Posterior cingulate gyrus (tissue), 11 donors: ENCODE data around the gene NDUFV2.
"Not testable (repeated sequence)": the region's sequence is repeated elsewhere in the genome, so short reads cannot be mapped to it uniquely, and the experiment has no call there.

Source experiments
- DNase-seq, 10 donors: peaks; one replicate each; pipeline versions ENCODE4 v3.0.0 to v3.0.0-alpha.2; 2020 to 2021; ENCODE audit warnings: mixed read lengths in 3 of 10
- intact Hi-C: fragments of 100-400 bp; cut with DNase I; formaldehyde crosslinking; loops from one replicate; pipeline ENCODE4 v1.15.1; 2023

The NDUFV2 gene

DNA sequence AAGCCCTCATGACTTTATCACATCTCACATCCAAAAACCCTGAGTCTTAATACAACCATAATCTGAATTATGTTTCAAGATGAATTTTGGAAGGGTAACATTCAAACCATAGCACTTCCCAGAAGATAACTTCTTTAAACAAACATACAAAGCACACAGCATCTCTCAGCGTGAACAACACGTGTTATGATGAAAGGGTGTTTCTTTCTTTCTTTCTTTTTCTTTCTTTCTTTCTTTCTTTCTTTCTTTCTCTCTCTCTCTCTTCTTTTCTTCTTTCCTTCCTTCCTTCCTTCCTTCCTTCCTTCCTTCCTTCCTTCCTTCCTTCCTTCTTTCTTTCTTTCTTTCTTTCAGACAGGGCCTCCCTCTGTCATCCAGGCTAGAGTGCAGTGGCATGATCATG is 13.8 kb upstream of the NDUFV2 start:
- intact Hi-C loops, DNase-seq: not testable (repeated sequence)

DNA sequence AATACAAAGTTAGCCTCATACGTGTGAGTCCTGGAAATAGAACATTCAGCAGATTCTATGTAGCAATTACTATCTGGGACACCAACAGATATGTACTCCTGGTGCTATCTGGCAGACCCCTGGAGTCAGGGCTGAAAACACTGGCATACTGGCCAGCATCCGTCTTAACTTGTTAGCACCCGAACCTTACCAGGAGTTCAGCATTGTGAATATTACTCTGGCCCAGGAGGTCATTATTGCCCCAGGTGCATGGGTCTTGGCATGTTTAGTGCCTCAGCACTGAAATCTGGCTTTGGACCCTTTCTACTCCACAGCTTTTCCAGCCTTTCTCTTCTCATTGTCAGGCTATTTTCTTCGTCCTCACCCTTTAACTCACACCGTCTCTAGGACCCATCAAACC is 11.9 kb upstream of the NDUFV2 start:
- no peak for DNase-seq
- intact Hi-C loops, result no loop called here

DNA sequence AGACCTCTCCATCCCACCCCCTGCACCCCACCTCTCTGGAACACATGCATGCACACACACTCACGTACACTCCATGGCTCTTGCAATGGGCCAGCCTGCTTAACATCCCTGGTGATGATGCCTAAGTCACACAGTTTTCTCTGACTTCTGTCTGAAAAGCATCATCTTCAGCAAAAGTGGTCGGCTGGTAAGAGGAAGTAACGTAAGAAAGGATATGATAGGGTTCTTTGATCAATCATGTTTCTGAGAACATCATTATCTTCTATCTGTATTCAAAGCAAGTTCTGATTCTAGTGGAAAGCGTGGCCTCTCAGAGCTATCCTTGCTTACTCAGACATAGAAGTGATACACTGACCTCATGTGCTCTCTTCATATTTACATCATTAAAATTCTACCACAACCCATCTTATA is 11.4 kb upstream of the NDUFV2 start:
- DNase-seq, result no peak
- intact Hi-C loops, result no loop called here

DNA sequence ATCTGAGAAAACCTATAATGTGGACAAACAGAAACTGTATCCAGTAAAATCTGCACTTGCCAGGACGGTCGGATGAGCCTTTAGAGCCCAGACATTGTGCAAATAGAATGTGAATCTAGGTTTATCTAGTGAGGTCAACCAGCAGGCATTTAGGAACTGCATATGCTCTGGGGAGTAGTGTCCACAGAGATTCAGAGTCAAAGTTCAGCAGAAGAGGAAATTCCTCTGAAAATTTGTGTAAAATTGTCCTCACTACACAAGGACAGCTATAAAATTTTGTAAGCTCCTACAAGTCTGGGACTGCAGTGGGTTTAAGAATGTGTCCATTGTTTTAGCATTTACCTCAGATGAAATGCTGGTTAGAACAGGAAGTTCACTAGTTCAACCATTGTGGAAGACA is 9.8 kb upstream of the NDUFV2 start:
- no peak for DNase-seq

DNA sequence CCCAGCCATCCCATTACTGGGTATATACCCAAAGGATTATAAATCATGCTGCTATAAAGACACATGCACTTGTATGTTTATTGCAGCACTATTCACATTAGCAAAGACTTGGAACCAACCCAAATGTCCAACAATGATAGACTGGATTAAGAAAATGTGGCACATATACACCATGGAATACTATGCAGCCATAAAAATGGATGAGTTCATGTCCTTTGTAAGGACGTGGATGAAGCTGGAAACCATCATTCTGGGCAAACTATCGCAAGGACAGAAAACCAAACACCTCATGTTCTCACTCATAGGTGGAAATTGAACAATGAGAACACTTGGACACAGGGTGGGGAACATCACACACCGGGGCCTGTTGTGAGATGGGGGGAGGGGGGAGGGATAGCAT is 9.4 kb upstream of the NDUFV2 start:
- intact Hi-C loops, DNase-seq: not testable (repeated sequence)

More for the DNA sequence above, 9.8 kb upstream of the NDUFV2 start:
- intact Hi-C loops, result no loop called here

DNA sequence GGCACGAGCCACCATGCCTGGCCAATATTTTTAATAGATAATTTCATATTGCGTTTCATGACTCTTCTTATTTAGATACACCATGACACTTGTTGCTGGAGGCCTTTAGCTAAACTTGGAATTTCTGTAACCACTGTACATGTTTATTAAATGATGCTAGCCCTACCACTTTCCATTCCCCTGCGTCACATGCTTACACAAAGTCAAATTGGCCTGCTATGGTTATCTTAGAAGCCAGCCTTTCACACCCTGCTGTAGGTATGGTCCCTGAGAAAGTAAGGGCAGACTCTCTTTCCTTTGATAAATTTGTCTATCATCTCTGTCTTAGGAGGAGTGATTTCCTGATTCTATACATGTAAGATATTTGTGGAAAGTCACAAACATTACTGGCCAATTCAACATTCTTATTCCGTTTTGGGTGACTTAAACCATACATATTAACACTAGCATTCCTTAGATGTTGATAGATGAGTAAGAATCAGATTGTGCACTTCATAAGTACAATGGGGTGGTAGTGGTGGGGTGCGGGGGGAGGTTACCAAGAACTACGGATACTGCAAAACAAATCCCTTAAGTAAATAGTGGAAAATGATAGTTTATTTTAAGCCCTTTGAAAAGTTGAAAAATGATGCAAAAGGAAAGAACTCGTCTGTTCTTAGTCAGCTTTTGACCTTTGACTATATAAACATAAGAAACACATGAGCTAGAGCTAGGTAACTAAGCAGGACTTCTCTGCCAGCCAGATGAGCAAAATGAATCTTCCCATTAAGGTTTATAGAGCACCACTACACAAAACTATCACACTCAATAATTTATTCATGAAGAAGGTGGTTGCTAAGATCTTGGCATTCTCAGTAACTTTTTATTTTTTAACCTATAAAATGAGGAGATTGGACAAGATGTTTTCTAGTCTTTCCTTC is 7.9 kb upstream of the NDUFV2 start:
- intact Hi-C loops, result no loop called here
- no peak for DNase-seq

DNA sequence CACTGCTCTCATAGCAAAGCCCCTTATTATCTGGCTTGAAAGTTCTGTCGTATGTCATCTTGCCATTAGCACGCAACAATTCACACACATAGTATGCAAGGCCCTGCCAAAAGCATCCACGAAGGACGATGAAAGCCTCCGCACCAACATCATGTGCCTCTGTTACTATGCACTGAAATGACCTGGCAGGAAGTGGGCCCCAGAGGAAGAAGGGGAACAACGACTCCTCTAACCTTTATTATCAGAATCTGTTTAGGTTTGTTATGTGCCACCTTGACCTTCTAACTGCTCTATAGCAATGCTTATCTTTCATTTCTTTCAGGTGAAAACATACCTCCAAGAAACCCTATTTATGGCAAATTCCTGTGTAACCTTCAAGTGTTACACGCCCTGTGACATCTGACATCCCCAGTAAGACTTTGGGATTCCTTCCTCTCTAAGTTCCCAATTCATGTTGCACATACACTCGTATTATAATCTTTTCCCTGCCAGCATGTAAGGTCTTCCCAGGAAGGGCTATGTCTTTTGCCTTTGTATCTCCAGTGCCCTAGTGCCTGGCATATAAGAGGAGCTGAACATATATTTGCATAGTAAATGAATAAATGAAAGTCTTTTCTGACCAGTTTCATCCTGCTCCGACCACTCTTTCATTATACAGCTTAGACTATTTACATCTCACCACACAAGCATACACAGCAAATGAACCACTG is 7.0 kb upstream of the NDUFV2 start:
- intact Hi-C loops, result no loop called here
- DNase-seq, result no peak

DNA sequence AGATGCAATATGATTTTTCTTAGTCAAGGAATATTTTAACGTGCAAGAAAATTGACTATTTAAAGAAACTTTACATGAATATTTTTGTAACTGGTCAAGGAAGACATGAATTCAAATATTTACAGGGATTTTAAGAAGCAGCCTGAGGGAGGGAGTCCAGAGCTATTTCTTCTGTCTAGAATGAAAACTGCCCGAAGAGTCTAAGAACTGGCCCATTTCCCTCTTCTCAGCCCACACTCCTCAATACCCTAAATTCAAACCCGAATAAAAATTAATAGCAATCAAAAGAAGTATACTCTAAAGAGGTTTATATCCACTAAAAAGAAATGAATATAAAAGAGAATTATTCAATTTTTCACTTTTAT is 6.5 kb upstream of the NDUFV2 start:
- no peak for DNase-seq

DNA sequence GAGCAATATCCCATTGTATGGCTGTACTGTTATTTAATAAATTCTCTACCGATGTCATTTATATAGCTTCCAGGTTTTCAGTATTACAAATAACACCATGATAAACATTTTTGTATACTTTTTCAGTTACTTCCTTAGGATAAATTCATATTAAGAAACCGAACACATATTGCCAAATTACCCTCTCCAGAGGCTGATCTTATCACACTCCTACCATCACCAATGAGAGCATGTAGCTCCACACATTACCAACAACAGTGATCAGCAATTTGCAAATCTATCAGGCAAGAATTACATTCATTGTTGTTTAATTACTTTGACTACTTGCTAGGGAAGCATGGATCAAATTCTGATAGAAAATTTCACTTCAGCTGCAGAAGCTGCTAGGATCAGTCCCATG is 5.8 kb upstream of the NDUFV2 start:
- intact Hi-C loops, result no loop called here

More for the DNA sequence above, 6.5 kb upstream of the NDUFV2 start:
- intact Hi-C loops, result no loop called here

DNA sequence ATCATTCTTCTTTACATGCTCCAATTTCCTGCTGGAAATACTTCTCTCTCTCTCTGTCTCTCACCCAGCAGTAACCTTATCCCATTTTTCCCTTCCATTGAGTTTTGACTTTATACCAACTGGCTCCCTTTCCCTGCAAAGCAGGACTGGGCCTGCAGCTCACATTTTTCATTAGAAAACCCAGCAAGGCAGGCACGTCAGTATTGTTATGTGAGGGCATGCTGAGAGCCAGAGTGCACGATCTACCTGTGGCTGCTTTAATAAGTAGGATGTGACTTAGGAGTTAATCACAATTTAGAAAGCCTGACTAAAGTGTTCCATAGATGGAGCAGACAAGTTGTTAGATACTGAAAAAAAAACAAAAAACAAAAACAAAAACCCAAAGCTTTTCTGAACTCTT is 5.2 kb upstream of the NDUFV2 start:
- no peak for DNase-seq
- intact Hi-C loops, result no loop called here

More for the DNA sequence above, 5.8 kb upstream of the NDUFV2 start:
- no peak for DNase-seq

DNA sequence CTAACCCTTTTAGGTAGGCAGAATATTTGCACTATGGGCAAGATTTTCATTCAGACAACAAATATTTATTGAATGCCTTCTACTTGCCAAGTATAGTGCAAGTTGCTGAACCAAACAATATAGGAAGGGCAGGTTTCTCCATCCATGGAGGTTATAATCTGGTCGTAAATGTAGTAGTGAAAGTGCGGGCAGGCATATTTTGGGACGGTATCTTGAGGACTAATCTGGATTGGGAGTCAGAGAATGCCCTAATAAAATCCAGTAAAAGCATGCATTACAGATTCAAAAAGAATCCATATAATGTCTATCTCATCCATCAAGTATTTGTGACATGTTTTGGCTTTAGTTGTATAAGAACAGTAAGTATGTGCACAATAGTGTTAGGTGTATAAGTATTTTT is 1.7 kb upstream of the NDUFV2 start:
- intact Hi-C loops, result no loop called here

DNA sequence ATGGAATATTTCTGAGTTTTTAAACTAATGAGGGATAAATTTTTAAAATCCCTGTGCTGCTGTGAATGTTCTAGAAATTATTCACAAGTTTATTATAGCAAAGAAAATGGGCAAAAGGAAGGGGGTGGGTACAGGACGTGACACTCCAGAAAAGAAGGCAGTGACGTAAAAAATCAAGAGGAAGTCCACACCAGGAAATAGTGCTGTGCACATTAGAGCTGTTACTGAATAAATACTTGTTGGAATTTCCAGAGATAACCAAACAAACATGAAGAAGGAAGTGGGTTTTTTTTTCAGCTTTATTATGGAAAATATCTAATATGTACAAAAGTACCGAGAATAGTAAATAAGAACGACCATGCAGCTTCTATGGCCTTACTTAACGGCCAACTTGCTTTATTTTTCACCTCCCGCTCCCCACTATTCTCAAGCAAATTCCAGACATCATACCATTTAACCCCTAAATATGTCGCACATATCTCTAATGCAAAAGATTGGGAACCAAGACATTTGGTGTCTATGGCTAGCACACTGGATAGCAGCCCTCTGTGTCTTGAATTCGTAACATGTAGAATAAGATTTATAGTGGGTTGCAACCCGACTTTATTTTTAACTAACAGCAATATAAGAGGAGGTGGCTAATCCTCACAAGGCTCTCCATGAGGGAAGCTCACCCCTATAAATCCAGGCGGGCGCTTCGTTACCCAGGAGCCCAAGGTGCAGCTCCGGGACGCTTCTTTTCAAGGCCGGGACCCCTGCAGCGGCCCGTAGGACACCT is 580 bp upstream of the NDUFV2 start:
- intact Hi-C loops, result loop anchor here (1.0 kb wide), 2 partner anchors 34 to 397 kb away; partner anchors contain the start of genes ANKRD12 and MTCL1
- DNase-seq, result no peak

More for the DNA sequence above, 1.7 kb upstream of the NDUFV2 start:
- no peak for DNase-seq

DNA sequence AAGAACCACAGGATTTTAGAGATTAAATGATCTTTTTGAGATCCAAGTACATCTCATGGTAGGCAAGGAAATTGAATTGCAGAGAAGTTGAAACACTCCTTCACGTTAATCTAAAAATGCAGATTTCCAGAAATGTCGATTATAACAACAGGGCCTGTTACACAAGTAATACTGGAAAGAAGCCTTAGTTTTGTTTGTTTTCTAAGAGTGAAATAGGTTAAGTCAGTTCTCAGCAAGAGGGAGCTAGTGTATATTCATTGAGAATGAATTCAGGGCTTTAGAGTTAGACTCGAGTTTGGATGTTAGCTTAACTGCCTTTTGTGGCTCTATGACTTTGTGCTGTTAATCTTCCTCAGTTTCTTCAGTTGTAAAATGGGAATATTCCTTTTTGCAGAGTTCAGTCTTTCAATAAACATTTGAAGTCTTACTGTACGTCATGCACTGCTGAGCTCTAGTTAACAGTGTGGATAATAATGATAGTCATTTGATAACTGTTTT is 926 bp downstream of the NDUFV2 start:
- intact Hi-C loops, result no loop called here
- no peak for DNase-seq

DNA sequence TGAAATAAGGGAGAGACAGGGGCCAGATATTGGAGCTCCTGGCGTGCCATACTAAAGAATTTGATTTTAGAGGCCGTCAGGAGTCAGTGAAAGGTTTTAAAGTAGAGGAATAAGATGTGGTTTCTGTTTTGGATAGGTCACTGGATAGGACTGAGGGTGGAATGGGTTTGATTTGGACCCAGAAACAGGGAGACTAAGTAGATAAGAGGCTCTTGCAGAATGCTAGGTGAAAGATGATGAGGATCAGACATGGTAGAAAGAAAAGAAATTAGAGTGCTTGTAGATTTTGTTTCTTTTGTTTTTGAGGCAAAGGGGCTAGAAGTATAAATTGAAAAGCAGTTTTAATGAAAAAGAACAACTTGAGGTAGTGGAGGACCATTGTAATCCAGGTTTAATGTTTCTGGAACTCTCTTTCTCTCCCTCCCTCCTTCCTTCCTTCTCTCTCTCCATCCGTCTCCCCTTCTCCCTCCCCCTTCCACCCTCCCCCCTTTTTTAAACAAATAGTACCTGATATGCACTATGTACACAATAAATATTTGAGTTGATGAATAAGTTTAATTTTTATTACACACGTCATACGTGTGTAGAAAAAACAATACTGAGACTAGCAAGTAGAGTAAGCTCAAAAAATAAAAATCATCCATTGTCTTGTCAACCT is 1.9 kb downstream of the NDUFV2 start:
- no peak for DNase-seq
- intact Hi-C loops, result no loop called here

DNA sequence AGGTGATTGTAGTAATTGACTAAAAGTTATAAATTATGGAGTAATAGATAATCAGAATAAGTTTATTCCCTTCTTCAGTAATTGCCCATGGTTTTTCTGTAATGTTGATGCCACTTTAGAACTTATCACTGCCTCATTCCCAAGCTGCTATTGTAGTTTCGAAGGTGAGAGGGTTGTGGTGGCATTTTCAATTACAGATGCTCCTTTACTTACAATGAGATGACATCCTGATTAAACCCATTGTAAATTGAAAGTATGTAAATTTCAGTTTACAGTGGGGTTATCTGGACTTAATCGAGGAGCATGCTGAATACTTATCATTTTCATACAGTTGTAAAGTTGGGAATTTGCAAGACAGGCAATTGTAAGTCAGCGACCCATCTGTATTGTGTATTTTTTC is 2.9 kb downstream of the NDUFV2 start:
- intact Hi-C loops, result no loop called here
- no peak for DNase-seq

DNA sequence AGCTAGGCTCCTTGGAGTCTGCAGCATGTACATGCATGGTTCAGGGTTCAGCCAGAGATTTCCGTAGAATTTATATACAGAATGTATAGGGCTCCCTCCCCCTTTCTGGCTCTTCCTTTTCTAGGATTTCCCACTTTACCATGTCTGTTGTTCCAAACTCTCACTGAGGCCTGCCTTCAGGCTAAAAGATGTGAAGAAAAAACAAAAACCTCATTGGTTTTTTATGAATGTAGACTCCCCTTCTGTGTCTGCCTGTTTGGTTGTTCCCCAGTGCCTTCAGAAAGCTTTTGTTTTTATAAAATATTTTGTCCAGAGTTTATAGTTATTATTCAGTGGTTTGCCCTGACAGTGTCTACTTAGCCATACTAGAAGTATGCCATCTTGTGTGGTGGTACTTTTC is 3.6 kb downstream of the NDUFV2 start:
- intact Hi-C loops, result no loop called here

DNA sequence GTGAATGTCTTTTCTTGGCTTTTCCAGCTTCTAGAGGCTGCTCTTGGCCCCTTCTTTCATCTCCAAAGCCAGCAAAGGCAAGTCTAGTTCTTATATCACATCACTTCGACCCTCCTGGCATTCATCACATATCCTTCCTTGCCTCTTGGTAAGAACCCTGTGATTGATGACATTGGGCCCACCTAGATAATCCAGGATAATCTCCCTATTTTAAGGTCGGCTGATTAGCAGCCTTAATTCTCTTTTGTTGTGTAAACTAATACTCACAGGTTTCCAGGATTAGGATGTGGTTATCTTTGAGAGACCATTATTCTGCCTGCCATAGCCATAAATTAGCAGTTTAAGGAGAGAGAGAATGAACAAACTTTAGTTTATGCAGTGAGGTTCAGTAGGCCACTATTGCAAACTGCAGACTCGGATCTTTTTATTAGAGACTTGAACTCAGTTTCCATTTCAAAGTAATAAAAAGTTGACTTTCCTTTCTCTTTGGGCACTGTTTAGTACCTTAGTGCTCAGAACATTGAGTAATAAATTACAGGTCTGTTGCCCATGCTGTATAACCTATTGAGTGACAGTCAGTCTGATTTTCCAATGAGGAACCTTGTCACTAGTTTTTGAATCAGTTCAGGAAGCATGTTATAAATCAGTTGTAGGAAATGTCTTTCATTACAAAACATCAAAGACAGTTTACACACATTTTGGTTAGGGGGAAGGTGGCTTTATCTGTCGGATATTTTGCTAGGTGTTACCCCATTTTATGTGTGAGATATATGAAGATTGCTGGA is 4.5 kb downstream of the NDUFV2 start:
- intact Hi-C loops, result no loop called here

More for the DNA sequence above, 3.6 kb downstream of the NDUFV2 start:
- DNase-seq, result no peak

DNA sequence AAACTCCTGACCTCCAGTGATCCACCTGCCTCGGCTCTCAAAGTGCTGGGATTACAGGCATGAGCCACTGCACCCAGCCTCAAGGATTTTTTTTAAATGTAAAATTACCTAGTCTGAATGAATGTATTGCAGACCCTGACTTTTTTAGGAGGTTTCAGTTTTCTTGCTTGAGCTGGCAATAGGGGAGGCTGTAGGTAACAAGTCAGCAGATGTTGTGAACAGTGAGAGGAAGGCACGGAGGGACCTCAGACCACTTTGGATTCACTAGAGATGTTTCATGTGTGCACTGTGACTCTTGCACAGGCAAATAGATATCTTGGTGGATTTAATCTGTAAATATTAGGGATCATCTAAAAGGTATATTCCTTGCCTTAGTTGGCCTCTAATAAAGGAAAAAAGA is 6.4 kb downstream of the NDUFV2 start:
- intact Hi-C loops, result no loop called here
- no peak for DNase-seq

More for the DNA sequence above, 4.5 kb downstream of the NDUFV2 start:
- DNase-seq, result no peak

DNA sequence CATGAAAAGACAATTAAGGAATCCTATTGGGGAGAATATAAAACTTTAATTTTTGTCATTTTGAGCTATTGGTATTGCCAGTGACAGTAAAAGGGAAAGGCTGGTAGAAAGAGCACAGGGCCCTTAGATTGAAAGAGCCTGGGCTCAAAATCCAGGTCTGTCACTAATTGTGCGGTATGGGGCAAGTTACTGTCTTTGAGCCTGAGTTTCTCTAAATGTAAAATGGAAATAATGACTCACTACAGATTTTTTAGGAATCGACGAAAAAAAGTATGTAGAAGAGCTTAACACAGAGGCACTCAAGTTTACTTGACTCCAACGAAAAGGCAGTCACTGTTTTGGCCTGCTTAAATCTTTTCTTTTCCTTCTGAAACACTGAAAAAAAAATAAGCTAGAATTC is 7.0 kb downstream of the NDUFV2 start:
- intact Hi-C loops, result no loop called here
- no peak for DNase-seq
